Measurements from ENCODE around the gene SYT7.

- no peak for TF ChIP-seq POLR2AphosphoS5 (IDR thresholded peaks at IDR 0.05; ENCODE audit: low read depth, low read length)
- TF ChIP-seq POLR2A (IDR thresholded peaks at IDR 0.05; ENCODE audit: low read depth, low read length): no peak
- no peak for TF ChIP-seq SPI1 (IDR thresholded peaks at IDR 0.05; ENCODE audit: low read depth, low read length)
- TF ChIP-seq TAF1 (IDR thresholded peaks at IDR 0.05; ENCODE audit: low read depth, low read length): no peak
- no peak for TF ChIP-seq PAX5 (IDR thresholded peaks at IDR 0.05; ENCODE audit: insufficient read depth, low read length, severe bottlenecking)
- TF ChIP-seq POU2F2 (IDR thresholded peaks at IDR 0.05; ENCODE audit: low read depth, low read length): no peak
Measured at GRCh38 chr11:61550665-61551227, 30.1 kb downstream of the SYT7 start.

Data from GM12891 (cell line).